NK-92 (cell line): ENCODE data around the gene GATAD2A.

Experiments used
- DNase-seq: peaks from one replicate; lab custom pipeline; 2025; ENCODE audit not compliant: unreplicated experiment; lab: John Stamatoyannopoulos, UW

Gene GATAD2A

GRCh38 chr19:19529783-19530422 is 124.4 kb downstream of the GATAD2A start:
- DNase-seq, result no peak

- no peak for DNase-seq
Measured at GRCh38 chr19:19530423-19530804, 124.9 kb downstream of the GATAD2A start.

GRCh38 chr19:19530889-19531288 is 125.4 kb downstream of the GATAD2A start:
- DNase-seq, result no peak

GRCh38 chr19:19531951-19532805 is 126.7 kb downstream of the GATAD2A start:
- no peak for DNase-seq

GRCh38 chr19:19532806-19533701 is 127.6 kb downstream of the GATAD2A start:
- no peak for DNase-seq

GRCh38 chr19:19533841-19534240 is 128.4 kb downstream of the GATAD2A start:
- DNase-seq, result no peak

GRCh38 chr19:19534556-19535265 is 129.2 kb downstream of the GATAD2A start:
- no peak for DNase-seq

GRCh38 chr19:19535311-19536191 is 130.1 kb downstream of the GATAD2A start:
- no peak for DNase-seq

- no peak for DNase-seq
Measured at GRCh38 chr19:19537075-19538048, 131.9 kb downstream of the GATAD2A start.

GRCh38 chr19:19538061-19538784 is 132.7 kb downstream of the GATAD2A start, which contains the start of gene CILP2:
CILP2 (plus strand) TSS chr19:19538265; CDS start chr19:19538350, 85 bp downstream.
- DNase-seq, result no peak

- DNase-seq, result no peak
Measured at GRCh38 chr19:19538785-19539166, 133.3 kb downstream of the GATAD2A start.

- DNase-seq, result no peak
Measured at GRCh38 chr19:19539698-19540063, 134.2 kb downstream of the GATAD2A start.

GRCh38 chr19:19540064-19540714 is 134.7 kb downstream of the GATAD2A start:
- DNase-seq, result no peak

GRCh38 chr19:19540715-19541515 is 135.4 kb downstream of the GATAD2A start:
- no peak for DNase-seq

- no peak for DNase-seq
Measured at GRCh38 chr19:19541616-19542015, 136.1 kb downstream of the GATAD2A start.

GRCh38 chr19:19542507-19542906 is 137.0 kb downstream of the GATAD2A start:
- no peak for DNase-seq

GRCh38 chr19:19543101-19543500 is 137.6 kb downstream of the GATAD2A start:
- no peak for DNase-seq
